HG03196 (cell line): ENCODE measurements around the gene CECR2.

ENCODE experiments used
- ATAC-seq: cut with Tn5 transposase; IDR thresholded peaks from one replicate; pipeline ENCODE4 v1.9.1; 2021; ENCODE audit not compliant: unreplicated experiment

The CECR2 gene

GRCh38 chr22:17366830-17367229 is 2.4 kb upstream of the CECR2 start:
- no peak for ATAC-seq

- no peak for ATAC-seq
Measured at GRCh38 chr22:17368144-17368543, 1.1 kb upstream of the CECR2 start.

GRCh38 chr22:17368554-17369438 is 464 bp upstream of the CECR2 start:
- no peak for ATAC-seq

GRCh38 chr22:17370026-17370765 is 936 bp downstream of the CECR2 start:
- no peak for ATAC-seq

- ATAC-seq = no peak
Measured at GRCh38 chr22:17370766-17371432, 1.6 kb downstream of the CECR2 start.

GRCh38 chr22:17371448-17371847 is 2.2 kb downstream of the CECR2 start:
- ATAC-seq = no peak

- no peak for ATAC-seq
Measured at GRCh38 chr22:17373855-17374254, 4.6 kb downstream of the CECR2 start.

GRCh38 chr22:17375914-17376614 is 6.8 kb downstream of the CECR2 start:
- no peak for ATAC-seq

- ATAC-seq = no peak
Measured at GRCh38 chr22:17376950-17377349, 7.7 kb downstream of the CECR2 start.

GRCh38 chr22:17379944-17380343 is 10.7 kb downstream of the CECR2 start:
- no peak for ATAC-seq

- no peak for ATAC-seq
Measured at GRCh38 chr22:17380359-17381087, 11.3 kb downstream of the CECR2 start.

GRCh38 chr22:17381192-17381913 is 12.1 kb downstream of the CECR2 start:
- no peak for ATAC-seq

GRCh38 chr22:17384612-17385330 is 15.5 kb downstream of the CECR2 start:
- no peak for ATAC-seq

- ATAC-seq = no peak
Measured at GRCh38 chr22:17387356-17387755, 18.1 kb downstream of the CECR2 start.

- no peak for ATAC-seq
Measured at GRCh38 chr22:17388235-17388634, 19.0 kb downstream of the CECR2 start.

GRCh38 chr22:17390087-17390486 is 20.8 kb downstream of the CECR2 start:
- no peak for ATAC-seq

GRCh38 chr22:17396516-17396915 is 27.3 kb downstream of the CECR2 start:
- no peak for ATAC-seq

GRCh38 chr22:17397756-17398547 is 28.7 kb downstream of the CECR2 start:
- ATAC-seq = no peak
